Prostate gland (tissue), 2 donors: Measurements from ENCODE around the gene DROSHA.

Experiments
- POLR2A ChIP-seq: fragments of 450-650 bp; IDR thresholded peaks from one replicate; pipeline ENCODE4 v1.6.1; 2016; ENCODE audit warnings: antibody characterized with exemption, mild to moderate bottlenecking
- POLR2AphosphoS5 ChIP-seq: sonication (generic); formaldehyde crosslinking; IDR thresholded peaks from one replicate; pipeline ENCODE4 v1.6.1; 2017; ENCODE audit warnings: antibody characterized with exemption
- TF ChIP-seq, protein P1 (sequence below), 4 experiments: fragments of 200-600 bp in 2 of 4; fragments of 450-650 bp in 2 of 4; sonication (generic) in 2 of 4; IDR thresholded peaks; 1 replicate in 3 of 4; 2 replicates in 1 of 4; pipeline ENCODE4 v1.5.1; 2016 to 2019; ENCODE audit warnings: antibody characterized with exemption in 4 of 4, mild to moderate bottlenecking in 2 of 4, moderate library complexity in 2 of 4

DNA sequence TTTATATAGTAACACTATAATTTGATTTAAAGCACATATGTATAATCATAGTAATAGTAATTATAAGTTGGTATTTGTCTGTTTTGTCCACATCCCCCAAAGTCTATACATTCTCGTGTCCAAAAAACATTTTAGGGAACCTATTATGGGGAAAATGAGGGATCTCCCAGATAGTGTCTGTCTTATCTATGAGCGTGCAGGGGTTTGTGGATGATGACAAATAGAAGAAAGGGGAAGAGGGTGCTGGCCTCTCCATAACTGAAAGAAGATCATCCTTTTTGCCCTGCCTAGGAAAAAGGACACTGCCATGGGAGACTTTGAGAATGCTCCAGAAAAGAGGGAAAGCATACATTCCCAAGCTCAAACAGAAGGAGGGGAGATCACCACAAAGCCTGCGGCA is 45.5 kb upstream of the DROSHA start:
- TF ChIP-seq, protein P1, sequence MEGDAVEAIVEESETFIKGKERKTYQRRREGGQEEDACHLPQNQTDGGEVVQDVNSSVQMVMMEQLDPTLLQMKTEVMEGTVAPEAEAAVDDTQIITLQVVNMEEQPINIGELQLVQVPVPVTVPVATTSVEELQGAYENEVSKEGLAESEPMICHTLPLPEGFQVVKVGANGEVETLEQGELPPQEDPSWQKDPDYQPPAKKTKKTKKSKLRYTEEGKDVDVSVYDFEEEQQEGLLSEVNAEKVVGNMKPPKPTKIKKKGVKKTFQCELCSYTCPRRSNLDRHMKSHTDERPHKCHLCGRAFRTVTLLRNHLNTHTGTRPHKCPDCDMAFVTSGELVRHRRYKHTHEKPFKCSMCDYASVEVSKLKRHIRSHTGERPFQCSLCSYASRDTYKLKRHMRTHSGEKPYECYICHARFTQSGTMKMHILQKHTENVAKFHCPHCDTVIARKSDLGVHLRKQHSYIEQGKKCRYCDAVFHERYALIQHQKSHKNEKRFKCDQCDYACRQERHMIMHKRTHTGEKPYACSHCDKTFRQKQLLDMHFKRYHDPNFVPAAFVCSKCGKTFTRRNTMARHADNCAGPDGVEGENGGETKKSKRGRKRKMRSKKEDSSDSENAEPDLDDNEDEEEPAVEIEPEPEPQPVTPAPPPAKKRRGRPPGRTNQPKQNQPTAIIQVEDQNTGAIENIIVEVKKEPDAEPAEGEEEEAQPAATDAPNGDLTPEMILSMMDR (IDR thresholded peaks at IDR 0.05): no peak
- TF ChIP-seq POLR2A: no peak
- no peak for TF ChIP-seq POLR2AphosphoS5
